Ovary (tissue), 9 donors: ENCODE measurements around the gene NOTO. TPM values are rescaled to one million over a fixed set of nuclear protein-coding genes. Genes with fewer than 3 reads are reported as not detected.

Experiments
- DNase-seq, 5 donors: peaks; one replicate each; pipeline ENCODE4 v3.0.0-alpha.2; 2019 to 2020
- H3K27ac ChIP-seq, 2 donors: fragments of 200-600 bp; one replicate each; pipeline versions ENCODE4 v1.5.1 to v1.8.0; 2019 to 2022
- H3K27me3 ChIP-seq: fragments of 200-600 bp; one replicate; pipeline ENCODE4 v1.8.0; 2022
- H3K36me3 ChIP-seq: fragments of 200-600 bp; sonication (generic); one replicate; pipeline ENCODE4 v1.5.1; 2019
- H3K4me1 ChIP-seq: one replicate; pipeline ENCODE4 v1.8.1; 2013; ENCODE audit warnings: mild to moderate bottlenecking, moderate library complexity; ENCODE audit not compliant: insufficient read depth
- H3K4me3 ChIP-seq: fragments of 200-600 bp; sonication (generic); one replicate; pipeline ENCODE4 v1.5.1; 2017
- H3K9me3 ChIP-seq, 2 donors: fragments of 200-600 bp in 1 of 2; sonication (generic) in 1 of 2; one replicate each; pipeline versions ENCODE4 v1.5.1 to v1.8.1; 2013 to 2019; ENCODE audit warnings: mild to moderate bottlenecking in 1 of 2, moderate library complexity in 1 of 2
- EP300 ChIP-seq: sonication (generic); formaldehyde crosslinking; IDR thresholded peaks from one replicate; pipeline ENCODE4 v1.6.1; 2017; ENCODE audit warnings: antibody characterized with exemption
- POLR2A ChIP-seq: fragments of 450-650 bp; IDR thresholded peaks from one replicate; pipeline ENCODE4 v1.6.1; 2017; ENCODE audit warnings: antibody characterized with exemption, mild to moderate bottlenecking, moderate library complexity
- WGBS, 3 donors: extraction: QIAGEN DNeasy Blood & Tissue Kit in 1 of 3; methylation state at CpG; one replicate each; pipeline versions ENCODE4 v1.1.5 to v1.1.7; 2013 to 2017; 5-methylcytosine and 5-hydroxymethylcytosine counted together
- intact Hi-C, 4 donors: fragments of 100-400 bp; cut with DNase I; formaldehyde crosslinking; loops; one replicate each; pipeline versions ENCODE4 v1.11.0 to v1.15.1; 2022 to 2023
- polyA plus RNA-seq, 2 donors: library from polyadenylated mRNA; stranded (reverse); fragments of 200-250 nt in 1 of 2; fragments of 350-450 nt in 1 of 2; fragmentation: Illumina TruSeq in 1 of 2; extraction: RNeasy Lipid Tissue Mini Kit (QIAGEN cat#74804) in 1 of 2; gene quantifications; one replicate each; pipeline ENCODE4 v1.2.3, GENCODE V29; 2013 to 2014
- total RNA-seq, 7 donors: library from RNA; depleted of rRNA in 2 of 7; stranded (reverse); fragments of >200 nt in 2 of 7; fragmentation: NEBNext Ultra II Directional in 3 of 7; extraction: Animal tissue kit (Norgen Biotek cat#: 25700) in 3 of 7; gene quantifications; one replicate each; pipeline versions ENCODE4 v1.1.0 to v1.2.4, GENCODE V29; 2016 to 2023
- TF ChIP-seq, protein P1 (sequence below), 3 donors: fragments of 450-650 bp in 2 of 3; fragments of 200-600 bp in 1 of 3; IDR thresholded peaks; one replicate each; pipeline versions ENCODE4 v1.5.1 to v1.8.0; 2016 to 2022; ENCODE audit warnings: antibody characterized with exemption in 3 of 3, mild to moderate bottlenecking in 1 of 3
- donor health status: DM: no; HTN: no; CAD: no; lungs with moderate emphysema.
- donor health status: DM: no; HTN: no; CAD: no.
- donor health status: Bipolar disorder and iron deficiency.
- donor health status: DM: yes; HTN: yes; CAD: no.
- donor health status: DM: no; HTN: no; CAD: no.
- donor health status: DM: yes; HTN: yes; CAD: no.

NOTO gene
- total and polyA plus RNA-seq, 9 donors: not detected

DNA sequence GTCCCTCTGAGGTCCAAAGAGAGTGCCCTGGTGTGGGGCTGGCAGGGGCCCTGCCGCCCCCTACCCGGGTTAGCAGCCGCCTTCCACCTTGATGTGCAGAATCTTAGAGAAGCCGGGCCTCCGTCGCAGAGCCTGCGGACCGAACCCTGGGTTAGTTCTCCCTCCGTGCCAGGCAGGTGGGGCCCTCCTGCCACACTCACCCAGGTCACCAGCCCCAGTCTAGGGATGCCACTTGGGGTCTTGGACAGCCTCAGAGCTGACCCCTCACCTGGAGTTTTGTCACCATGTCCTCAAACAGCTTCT is 56.5 kb downstream of the NOTO start:
- intact Hi-C loops: no loop called here
- Histone ChIP-seq H3K9me3 (no peaks in the 10 kb centered on the region), H3K4me1 (no peaks in the 10 kb centered on the region), H3K27ac (no peak overlapping the region), H3K36me3 (no peaks in the 10 kb centered on the region), H3K27me3 (no peaks in the 10 kb centered on the region), H3K4me3 (no peak overlapping the region)
- TF ChIP-seq POLR2A: no peak
- TF ChIP-seq, protein P1, sequence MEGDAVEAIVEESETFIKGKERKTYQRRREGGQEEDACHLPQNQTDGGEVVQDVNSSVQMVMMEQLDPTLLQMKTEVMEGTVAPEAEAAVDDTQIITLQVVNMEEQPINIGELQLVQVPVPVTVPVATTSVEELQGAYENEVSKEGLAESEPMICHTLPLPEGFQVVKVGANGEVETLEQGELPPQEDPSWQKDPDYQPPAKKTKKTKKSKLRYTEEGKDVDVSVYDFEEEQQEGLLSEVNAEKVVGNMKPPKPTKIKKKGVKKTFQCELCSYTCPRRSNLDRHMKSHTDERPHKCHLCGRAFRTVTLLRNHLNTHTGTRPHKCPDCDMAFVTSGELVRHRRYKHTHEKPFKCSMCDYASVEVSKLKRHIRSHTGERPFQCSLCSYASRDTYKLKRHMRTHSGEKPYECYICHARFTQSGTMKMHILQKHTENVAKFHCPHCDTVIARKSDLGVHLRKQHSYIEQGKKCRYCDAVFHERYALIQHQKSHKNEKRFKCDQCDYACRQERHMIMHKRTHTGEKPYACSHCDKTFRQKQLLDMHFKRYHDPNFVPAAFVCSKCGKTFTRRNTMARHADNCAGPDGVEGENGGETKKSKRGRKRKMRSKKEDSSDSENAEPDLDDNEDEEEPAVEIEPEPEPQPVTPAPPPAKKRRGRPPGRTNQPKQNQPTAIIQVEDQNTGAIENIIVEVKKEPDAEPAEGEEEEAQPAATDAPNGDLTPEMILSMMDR (IDR thresholded peaks at IDR 0.05): no peak
- TF ChIP-seq EP300: no peak
- DNase-seq: no peak
- 93 to 99% (median 94%) methylated on average over 9 of the region's 9 CpGs for WGBS, 3 donors

DNA sequence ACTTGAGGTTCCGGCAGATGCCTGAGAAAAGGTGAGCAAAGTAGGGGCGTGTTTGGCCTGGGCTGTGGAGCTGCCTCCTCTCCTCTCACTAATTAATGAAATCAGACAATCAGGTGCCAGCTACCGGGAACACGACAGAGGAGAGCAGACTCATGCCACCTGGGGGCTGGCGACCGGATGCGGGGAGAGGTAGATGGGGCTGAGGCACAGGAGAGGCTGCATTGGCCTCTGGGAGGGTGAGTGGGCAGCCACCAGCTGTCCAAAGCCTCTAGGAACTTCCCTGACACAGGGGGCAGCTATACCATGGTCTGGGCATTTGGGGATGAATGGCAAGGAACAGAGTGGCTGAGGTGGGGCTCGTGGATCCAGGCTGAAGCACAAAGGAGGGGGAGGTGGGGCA is 56.9 kb downstream of the NOTO start:
- WGBS, 3 donors: 89 to 95% (median 90%) methylated on average over 8 of the region's 8 CpGs
- DNase-seq: no peak
- H3K27me3 ChIP-seq: no peaks in the 10 kb centered on the region
- no peaks in the 10 kb centered on the region for H3K4me1 ChIP-seq
- no peak overlapping the region for H3K27ac ChIP-seq
- H3K4me3 ChIP-seq: no peak overlapping the region
- no peaks in the 10 kb centered on the region for H3K36me3 ChIP-seq
- TF ChIP-seq POLR2A (no peak), EP300 (no peak)
- TF ChIP-seq, protein P1 (IDR thresholded peaks at IDR 0.05): no peak
- no peaks in the 10 kb centered on the region for H3K9me3 ChIP-seq
- intact Hi-C loops: no loop called here

DNA sequence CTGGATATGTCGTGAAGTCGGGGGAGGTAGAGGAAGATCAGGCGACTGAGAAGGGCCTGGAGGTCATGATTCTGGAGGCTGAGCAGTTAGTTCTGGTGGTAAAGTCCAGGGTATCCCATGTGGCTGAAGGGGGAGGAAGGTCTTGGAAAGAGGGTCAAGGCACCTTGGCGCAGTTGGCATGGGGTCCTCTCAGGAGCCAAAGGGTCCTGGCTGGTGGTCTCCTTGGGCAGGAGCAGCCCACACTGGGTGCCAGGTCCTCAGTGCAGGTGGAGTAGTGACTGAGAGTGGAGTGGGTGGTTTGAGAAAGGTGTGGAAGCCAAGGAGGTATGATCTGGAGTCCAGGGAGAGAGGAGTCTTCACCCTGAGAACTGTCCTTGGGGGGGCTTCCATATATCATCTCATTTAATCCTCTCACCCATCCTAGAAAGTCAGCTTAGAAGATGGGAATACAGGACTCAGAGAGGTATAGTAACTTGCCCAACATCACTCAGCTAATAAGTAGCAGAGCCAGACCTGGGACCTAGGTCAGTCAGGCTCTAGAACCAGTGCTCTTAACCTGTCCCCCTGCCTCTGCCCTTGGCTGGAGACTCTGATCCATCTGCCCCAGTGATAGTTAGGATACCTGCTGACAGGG is 57.4 kb downstream of the NOTO start:
- 66 to 75% (median 74%) methylated on average over 4 of the region's 4 CpGs for WGBS, 3 donors

DNA sequence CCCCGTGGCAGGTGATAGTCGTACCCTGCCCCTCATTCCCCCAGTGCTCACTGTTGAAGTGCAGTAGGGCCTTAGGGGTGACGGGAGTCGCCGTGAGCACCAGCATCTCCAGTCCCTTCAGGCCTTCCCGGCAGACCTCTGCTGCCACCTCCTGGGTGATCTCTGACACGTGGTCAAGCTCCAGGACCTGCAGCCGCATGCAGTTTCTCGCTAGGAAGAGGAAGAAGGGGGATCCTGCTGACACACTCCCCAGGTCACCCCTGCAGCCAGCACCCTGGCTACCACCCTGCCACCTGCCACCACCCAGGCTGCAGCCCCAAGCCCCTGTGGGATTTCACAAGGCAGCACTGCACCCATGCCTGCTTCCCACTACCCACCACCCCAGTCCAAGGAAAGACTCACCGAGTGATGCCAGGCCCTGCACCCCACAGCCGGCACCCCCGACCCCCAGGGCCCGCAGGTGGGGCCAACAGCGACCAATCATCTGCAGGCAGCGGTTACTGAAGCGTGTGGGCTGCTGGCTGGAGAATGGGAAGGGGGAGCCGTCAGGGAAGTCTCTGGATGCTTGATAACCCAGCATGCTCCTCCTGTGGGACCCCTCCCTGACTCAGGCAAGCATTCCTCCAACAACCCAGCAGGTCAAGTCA is 58.1 kb downstream of the NOTO start:
- 50 to 53% (median 50%) methylated on average over 17 of the region's 17 CpGs for WGBS, 3 donors
- Histone ChIP-seq H3K4me3 (no peak overlapping the region), H3K27me3 (no peaks in the 10 kb centered on the region), H3K36me3 (no peaks in the 10 kb centered on the region), H3K27ac (no peak overlapping the region), H3K4me1 (no peaks in the 10 kb centered on the region), H3K9me3 (no peaks in the 10 kb centered on the region)
- TF ChIP-seq, protein P1 (IDR thresholded peaks at IDR 0.05): no peak
- no peak for TF ChIP-seq EP300
- no peak for TF ChIP-seq POLR2A
- no peak for DNase-seq
- intact Hi-C loops: no loop called here

More for the DNA sequence above, 57.4 kb downstream of the NOTO start:
- intact Hi-C loops: no loop called here
- no peaks in the 10 kb centered on the region for H3K27me3 ChIP-seq
- H3K4me1 ChIP-seq: no peaks in the 10 kb centered on the region
- no peak overlapping the region for H3K4me3 ChIP-seq
- TF ChIP-seq POLR2A: no peak
- TF ChIP-seq, protein P1 (IDR thresholded peaks at IDR 0.05): no peak
- TF ChIP-seq EP300: no peak
- no peaks in the 10 kb centered on the region for H3K36me3 ChIP-seq
- no peaks in the 10 kb centered on the region for H3K9me3 ChIP-seq
- H3K27ac ChIP-seq: no peak overlapping the region
- no peak for DNase-seq

Other genes starting within 250 kb of the NOTO start
- 10 to 100 TPM in 4 of 7 donors, 1 to 10 TPM in 3; 7.7 to 19.3 (median 11.6) TPM for gene SFXN5, start 130.9 kb upstream of the NOTO start, total RNA-seq
- gene SFXN5, start 130.9 kb upstream of the NOTO start, polyA plus RNA-seq: 10 to 100 TPM in 1 of 2 donors, 1 to 10 TPM in 1; 4.3 to 14.1 TPM
- gene RAB11FIP5, start 89.6 kb upstream of the NOTO start, total RNA-seq: 10 to 100 TPM; 16.1 to 33.2 (median 25.0) TPM
- gene RAB11FIP5, start 89.6 kb upstream of the NOTO start, polyA plus RNA-seq: 10 to 100 TPM; 19.2 to 57.3 TPM
- 10 to 100 TPM; 14.1 to 37.9 (median 27.3) TPM for gene SMYD5, start 11.7 kb downstream of the NOTO start, total RNA-seq
- 10 to 100 TPM; 18.2 to 21.6 TPM for gene SMYD5, start 11.7 kb downstream of the NOTO start, polyA plus RNA-seq
- 10 to 100 TPM in 6 of 7 donors, 1 to 10 TPM in 1; 7.7 to 19.7 (median 12.2) TPM for gene PRADC1, start 30.7 kb downstream of the NOTO start, total RNA-seq
- gene PRADC1, start 30.7 kb downstream of the NOTO start, polyA plus RNA-seq: 10 to 100 TPM in 1 of 2 donors, 1 to 10 TPM in 1; 9.7 to 11.8 TPM
- gene CCT7, start 31.7 kb downstream of the NOTO start, total RNA-seq: 100 to 1,000 TPM; 143 to 272 (median 220) TPM
- gene CCT7, start 31.7 kb downstream of the NOTO start, polyA plus RNA-seq: 100 to 1,000 TPM; 157 to 289 TPM
- gene FBXO41, start 81.9 kb downstream of the NOTO start, total RNA-seq: 1 to 10 TPM; 1.7 to 3.1 (median 3.0) TPM
- gene FBXO41, start 81.9 kb downstream of the NOTO start, polyA plus RNA-seq: 1 to 10 TPM; 2.4 to 2.9 TPM
- gene EGR4, start 91.0 kb downstream of the NOTO start, total RNA-seq: under 1 TPM in 1 of 7 donors, not detected in 6; 0.13 TPM
- gene EGR4, start 91.0 kb downstream of the NOTO start, polyA plus RNA-seq: under 1 TPM in 1 of 2 donors, not detected in 1; 0.04 TPM
- 10 to 100 TPM; 41.6 to 53.4 (median 46.9) TPM for gene ALMS1, start 183.3 kb downstream of the NOTO start, total RNA-seq
- gene ALMS1, start 183.3 kb downstream of the NOTO start, polyA plus RNA-seq: 10 to 100 TPM; 12.8 to 22.0 TPM